A549 (cell line): Measurements from ENCODE around the gene ARHGAP12. TPM values are rescaled to one million over a fixed set of nuclear protein-coding genes. Genes with fewer than 3 reads are reported as not detected.

Experiments
- ATAC-seq, 2 experiments: fragments of 200-7000 bp in 1 of 2; fragments of >200 bp in 1 of 2; cut with Nextera tagmentation in 1 of 2; cut with Tn5 transposase in 1 of 2; 3 replicates each; pipeline versions ENCODE4 v1.8.0 to v1.9.1; 2018 to 2020; ENCODE audit warnings: mild to moderate bottlenecking in 1 of 2, moderate library complexity in 1 of 2
- CTCF ChIA-PET: fragments of 300-600 bp; sonication (Branson Sonifier 250); formaldehyde crosslinking; extraction: SDS; loops from one replicate; lab custom pipeline; 2021; ENCODE audit warnings: antibody characterized with exemption, inconsistent platforms; lab: Yijun Ruan, JAX
- POLR2A ChIA-PET: fragments of 350-600 bp; formaldehyde crosslinking; extraction: SDS; loops from one replicate; lab custom pipeline; 2021; ENCODE audit warnings: antibody characterized with exemption, inconsistent platforms; lab: Yijun Ruan, JAX
- DNase-seq, 2 experiments: peaks; one replicate each; pipeline versions ENCODE4 v3.0.0 to v3.0.0-alpha.2; 2011 to 2016; ENCODE audit warnings: low read depth in 1 of 2, low spot score in 1 of 2
- FAIRE-seq: peaks from 2 replicates; lab custom pipeline; 2011; peaks lifted over from hg19 to GRCh38; lab: Jason Lieb, UNC
- H3K27ac ChIP-seq, 2 experiments: fragments of >200 bp; sonication (Bioruptor Twin); formaldehyde crosslinking; 3 replicates each; pipeline ENCODE4 v1.5.1; 2016 to 2017
- H3K4me1 ChIP-seq: fragments of >200 bp; sonication (Bioruptor Twin); formaldehyde crosslinking; 3 replicates; pipeline ENCODE4 v1.6.1; 2016
- H3K4me2 ChIP-seq: fragments of >200 bp; sonication (Bioruptor Twin); formaldehyde crosslinking; 3 replicates; pipeline ENCODE4 v1.6.1; 2016
- H3K4me3 ChIP-seq: fragments of >200 bp; sonication (Bioruptor Twin); formaldehyde crosslinking; 3 replicates; pipeline ENCODE4 v1.5.1; 2016
- H3K9me3 ChIP-seq: fragments of >200 bp; sonication (Bioruptor Twin); formaldehyde crosslinking; 3 replicates; pipeline ENCODE4 v1.6.1; 2016
- BHLHE40 ChIP-seq: IDR thresholded peaks from 2 replicates; pipeline ENCODE4 v1.6.1; 2012; ENCODE audit warnings: low read depth, low read length, inconsistent platforms
- CBX2 ChIP-seq: fragments of 200-600 bp; sonication (generic); IDR thresholded peaks from 2 replicates; pipeline ENCODE4 v1.6.1; 2016; ENCODE audit warnings: low read depth, mild to moderate bottlenecking, borderline replicate concordance
- CBX8 ChIP-seq: fragments of 200-600 bp; sonication (generic); IDR thresholded peaks from 2 replicates; pipeline ENCODE4 v1.6.1; 2016
- CHD2 ChIP-seq: fragments of 150-350 bp; IDR thresholded peaks from 2 replicates; pipeline ENCODE4 v1.6.1; 2014; ENCODE audit warnings: low read length; ENCODE audit not compliant: partially characterized antibody
- CHD4 ChIP-seq: fragments of 200-600 bp; sonication (generic); IDR thresholded peaks from 2 replicates; pipeline ENCODE4 v1.6.1; 2016; ENCODE audit warnings: antibody characterized with exemption, mild to moderate bottlenecking, borderline replicate concordance
- ESRRA ChIP-seq: fragments of 150-350 bp; IDR thresholded peaks from 2 replicates; pipeline ENCODE4 v1.6.1; 2014; ENCODE audit warnings: mild to moderate bottlenecking, low read length, borderline replicate concordance
- FOSB ChIP-seq: fragments of 250-450 bp; sonication (Bioruptor Pico); IDR thresholded peaks from 2 replicates; pipeline ENCODE4 v1.5.0; 2020; ENCODE audit warnings: mild to moderate bottlenecking, moderate library complexity
- HEYL ChIP-seq: fragments of 250-450 bp; sonication (Bioruptor Pico); IDR thresholded peaks from 2 replicates; pipeline ENCODE4 v1.8.0; 2021; ENCODE audit warnings: mild to moderate bottlenecking, moderate library complexity
- HOXA7 ChIP-seq: fragments of 250-450 bp; sonication (Bioruptor Pico); IDR thresholded peaks from 2 replicates; pipeline ENCODE4 v1.5.0; 2020; ENCODE audit warnings: mild to moderate bottlenecking, moderate library complexity
- JUN ChIP-seq, 2 experiments: fragments of >200 bp; sonication (Bioruptor Twin); formaldehyde crosslinking; IDR thresholded peaks; 2 replicates in 1 of 2; 3 replicates in 1 of 2; pipeline ENCODE4 v1.6.1; 2016 to 2017
- JUNB ChIP-seq: fragments of >200 bp; sonication (Bioruptor Twin); formaldehyde crosslinking; IDR thresholded peaks from 2 replicates; pipeline ENCODE4 v1.6.1; 2016
- MAZ ChIP-seq: fragments of 150-350 bp; IDR thresholded peaks from 2 replicates; pipeline ENCODE4 v1.6.1; 2014; ENCODE audit warnings: antibody characterized with exemption, low read depth, low read length, borderline replicate concordance
- MYC ChIP-seq: IDR thresholded peaks from 2 replicates; pipeline ENCODE4 v1.6.1; 2012; ENCODE audit warnings: mild to moderate bottlenecking, inconsistent platforms, low read length, improper control_type of control experiment, borderline replicate concordance
- NFE2L2 ChIP-seq: fragments of 150-350 bp; conservative IDR thresholded peaks from 2 replicates; pipeline ENCODE4 v1.6.1; 2014; ENCODE audit warnings: low read length
- POLR2AphosphoS2 ChIP-seq: conservative IDR thresholded peaks from 2 replicates; pipeline ENCODE4 v1.6.1; 2012; ENCODE audit warnings: low read length, improper control_type of control experiment, inconsistent platforms
- RAD21 ChIP-seq, 2 experiments: fragments of >200 bp in 1 of 2; sonication (Bioruptor Twin) in 1 of 2; formaldehyde crosslinking in 1 of 2; IDR thresholded peaks in 1 of 2; conservative IDR thresholded peaks in 1 of 2; 2 replicates in 1 of 2; 3 replicates in 1 of 2; pipeline ENCODE4 v1.6.1; 2012 to 2018; ENCODE audit warnings: inconsistent platforms in 1 of 2
- RARB ChIP-seq: fragments of 250-450 bp; sonication (Bioruptor Pico); IDR thresholded peaks from 2 replicates; pipeline ENCODE4 v1.8.0; 2021; ENCODE audit warnings: mild to moderate bottlenecking, moderate library complexity
- RFX5 ChIP-seq: fragments of 450-650 bp; IDR thresholded peaks from 2 replicates; pipeline ENCODE4 v1.7.1; 2014; ENCODE audit warnings: antibody characterized with exemption, mild to moderate bottlenecking, moderate library complexity
- SMC3 ChIP-seq: fragments of >200 bp; sonication (Bioruptor Twin); formaldehyde crosslinking; IDR thresholded peaks from 3 replicates; pipeline ENCODE4 v1.6.1; 2018; ENCODE audit warnings: inconsistent platforms
- SREBF2 ChIP-seq: fragments of 450-650 bp; IDR thresholded peaks from 2 replicates; pipeline ENCODE4 v1.6.1; 2014; ENCODE audit warnings: mild to moderate bottlenecking, moderate library complexity
- TFCP2L1 ChIP-seq: fragments of 250-450 bp; sonication (Bioruptor Pico); IDR thresholded peaks from 2 replicates; pipeline ENCODE4 v1.5.0; 2021; ENCODE audit warnings: mild to moderate bottlenecking
- ZC3H11A ChIP-seq: fragments of 450-650 bp; IDR thresholded peaks from 2 replicates; pipeline ENCODE4 v1.6.1; 2014; ENCODE audit warnings: antibody characterized with exemption, mild to moderate bottlenecking
- ZFP36 ChIP-seq: fragments of 450-650 bp; IDR thresholded peaks from 2 replicates; pipeline ENCODE4 v1.6.1; 2014; ENCODE audit warnings: borderline replicate concordance; ENCODE audit not compliant: partially characterized antibody
- ZNF302 ChIP-seq: fragments of 250-450 bp; sonication (Bioruptor Pico); IDR thresholded peaks from 2 replicates; pipeline ENCODE4 v1.9.0; 2021; ENCODE audit warnings: inconsistent platforms, mild to moderate bottlenecking, moderate library complexity
- WGBS: methylation state at CpG from one replicate; pipeline ENCODE4 v1.1.6; 2017; ENCODE audit errors: missing lambda C conversion rate; 5-methylcytosine and 5-hydroxymethylcytosine counted together
- polyA plus RNA-seq, 4 experiments: library from polyadenylated mRNA; depleted of rRNA in 3 of 4; stranded (reverse); fragments of >200 nt; fragmentation: RNase III in 1 of 4; extraction: RNeasy Plus Mini Kit Qiagen cat#74134 plus additional on column Dnase treatment in 1 of 4; gene quantifications; 2 replicates in 3 of 4; 3 replicates in 1 of 4; pipeline ENCODE4 v1.2.3, GENCODE V29; 2011 to 2017
- TF ChIP-seq, protein P1 (sequence below): fragments of 250-450 bp; sonication (Bioruptor Pico); IDR thresholded peaks from 2 replicates; pipeline ENCODE4 v1.5.0; 2021; ENCODE audit warnings: mild to moderate bottlenecking, moderate library complexity, borderline replicate concordance
- TF ChIP-seq, protein P2 (sequence below): IDR thresholded peaks from 2 replicates; pipeline ENCODE4 v1.6.1; 2012; ENCODE audit warnings: low read depth, borderline replicate concordance

The ARHGAP12 gene
- polyA plus RNA-seq, 2 of the 4 experiments (the other 2 are of a cell fraction), result 22.1 to 49.3 TPM

- CTCF ChIA-PET, result interaction anchor here (1.1 kb wide), 1 partner anchor 16 kb away, joined by 3 read pairs; no protein-coding TSS in a partner anchor
- no peak for FAIRE-seq
- ATAC-seq, result no peak
Observed at GRCh38 chr10:31820778-31821369, 107.8 kb downstream of the ARHGAP12 start.

GRCh38 chr10:31820096-31820495 lies 108.5 kb downstream of the ARHGAP12 start:
- Histone ChIP-seq H3K4me1 (no peaks in the 10 kb centered on the region), H3K9me3 (no peaks in the 10 kb centered on the region), H3K4me3 (no peak overlapping the region), H3K4me2 (no peak overlapping the region), H3K27ac (no peak overlapping the region)
- FAIRE-seq (no peak), ATAC-seq (no peak), DNase-seq (no peak)
- POLR2A ChIA-PET, result no interaction called here
- TF ChIP-seq MYC, result no peak
- no peak for TF ChIP-seq BHLHE40
- TF ChIP-seq CBX8, result no peak
- no peak for TF ChIP-seq JUNB
- no peak for TF ChIP-seq FOSB (CRISPR knock-in tag)
- TF ChIP-seq RFX5, result no peak
- TF ChIP-seq ZFP36, result no peak
- no peak for TF ChIP-seq POLR2AphosphoS2
- TF ChIP-seq CHD4, result no peak
- TF ChIP-seq RAD21 (conservative IDR thresholded peaks at IDR 0.05 in 1 of 2, IDR thresholded peaks at IDR 0.05 in 1 of 2), result no peak
- TF ChIP-seq HOXA7, result no peak
- no peak for TF ChIP-seq ESRRA
- CTCF ChIA-PET, result no interaction called here

More at GRCh38 chr10:31820778-31821369, 107.8 kb downstream of the ARHGAP12 start:
- no peak overlapping the region for H3K4me3 ChIP-seq
- DNase-seq, result no peak
- H3K27ac ChIP-seq, result no peak overlapping the region
- H3K9me3 ChIP-seq, result no peaks in the 10 kb centered on the region
- 92% methylated on average over 3 of the region's 3 CpGs for WGBS
- POLR2A ChIA-PET, result no interaction called here
- no peaks in the 10 kb centered on the region for H3K4me1 ChIP-seq
- TF ChIP-seq FOSB (CRISPR knock-in tag) (no peak), ZC3H11A (no peak), CBX2 (no peak), ZFP36 (no peak)
- TF ChIP-seq, protein P1, sequence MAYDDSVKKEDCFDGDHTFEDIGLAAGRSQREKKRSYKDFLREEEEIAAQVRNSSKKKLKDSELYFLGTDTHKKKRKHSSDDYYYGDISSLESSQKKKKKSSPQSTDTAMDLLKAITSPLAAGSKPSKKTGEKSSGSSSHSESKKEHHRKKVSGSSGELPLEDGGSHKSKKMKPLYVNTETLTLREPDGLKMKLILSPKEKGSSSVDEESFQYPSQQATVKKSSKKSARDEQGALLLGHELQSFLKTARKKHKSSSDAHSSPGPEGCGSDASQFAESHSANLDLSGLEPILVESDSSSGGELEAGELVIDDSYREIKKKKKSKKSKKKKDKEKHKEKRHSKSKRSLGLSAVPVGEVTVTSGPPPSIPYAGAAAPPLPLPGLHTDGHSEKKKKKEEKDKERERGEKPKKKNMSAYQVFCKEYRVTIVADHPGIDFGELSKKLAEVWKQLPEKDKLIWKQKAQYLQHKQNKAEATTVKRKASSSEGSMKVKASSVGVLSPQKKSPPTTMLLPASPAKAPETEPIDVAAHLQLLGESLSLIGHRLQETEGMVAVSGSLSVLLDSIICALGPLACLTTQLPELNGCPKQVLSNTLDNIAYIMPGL (CRISPR knock-in tag), result no peak
- H3K4me2 ChIP-seq, result no peak overlapping the region

GRCh38 chr10:31819391-31819820 lies 109.2 kb downstream of the ARHGAP12 start:
- Histone ChIP-seq H3K9me3 (no peaks in the 10 kb centered on the region), H3K4me2 (no peak overlapping the region), H3K4me1 (no peaks in the 10 kb centered on the region), H3K27ac (no peak overlapping the region), H3K4me3 (no peak overlapping the region)
- WGBS, result 87% methylated on average over 3 of the region's 3 CpGs
- FAIRE-seq (no peak), DNase-seq (no peak), ATAC-seq (no peak)
- TF ChIP-seq ZNF302 (CRISPR knock-in tag), result no peak
- TF ChIP-seq JUN (IDR thresholded peaks at IDR 0.05), result no peak
- no peak for TF ChIP-seq RARB (CRISPR knock-in tag)
- TF ChIP-seq, protein P2, sequence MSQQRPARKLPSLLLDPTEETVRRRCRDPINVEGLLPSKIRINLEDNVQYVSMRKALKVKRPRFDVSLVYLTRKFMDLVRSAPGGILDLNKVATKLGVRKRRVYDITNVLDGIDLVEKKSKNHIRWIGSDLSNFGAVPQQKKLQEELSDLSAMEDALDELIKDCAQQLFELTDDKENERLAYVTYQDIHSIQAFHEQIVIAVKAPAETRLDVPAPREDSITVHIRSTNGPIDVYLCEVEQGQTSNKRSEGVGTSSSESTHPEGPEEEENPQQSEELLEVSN, result no peak
- no peak for TF ChIP-seq MAZ
- TF ChIP-seq HEYL (CRISPR knock-in tag), result no peak
- TF ChIP-seq, protein P1 (CRISPR knock-in tag), result no peak
- no peak for TF ChIP-seq TFCP2L1 (CRISPR knock-in tag)
- TF ChIP-seq SREBF2, result no peak
- no peak for TF ChIP-seq NFE2L2
- no peak for TF ChIP-seq RFX5
- TF ChIP-seq CHD2, result no peak
- no peak for TF ChIP-seq SMC3
- POLR2A ChIA-PET, result no interaction called here
- CTCF ChIA-PET, result no interaction called here
